Activated CD4-positive, alpha-beta T cell treated with anti-CD3 and anti-CD28 coated beads, Interleukin-2, Interleukin-6, amounts not matched to agents 100 ng/mL and 50 ng/mL, durations not matched to agents 16 hours and 8 hours (primary cell): ENCODE measurements around the gene NCAM1.

Experiments
- DNase-seq: peaks from one replicate; pipeline ENCODE4 v3.0.0-alpha.2; 2020

NCAM1 gene

DNA sequence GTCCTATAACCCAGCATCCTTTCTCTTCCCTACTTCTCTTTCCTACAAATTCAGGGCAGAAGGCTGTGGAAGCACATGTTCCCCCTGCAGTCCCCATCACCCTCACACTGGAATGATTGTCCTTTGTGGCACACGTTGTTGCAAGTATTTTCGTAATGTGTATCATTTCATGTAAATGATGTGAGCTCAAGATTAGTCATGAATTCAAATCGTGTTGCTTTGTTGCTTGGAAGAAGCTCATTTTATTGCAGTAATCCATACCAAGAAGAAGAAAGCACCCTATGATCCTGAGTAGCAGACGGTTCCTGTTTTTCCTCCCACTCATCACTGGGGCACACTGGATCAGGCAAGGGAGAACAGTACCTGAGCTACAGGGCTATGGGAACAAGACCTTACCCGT lies 173.4 kb downstream of the NCAM1 start:
- no peak for DNase-seq

DNA sequence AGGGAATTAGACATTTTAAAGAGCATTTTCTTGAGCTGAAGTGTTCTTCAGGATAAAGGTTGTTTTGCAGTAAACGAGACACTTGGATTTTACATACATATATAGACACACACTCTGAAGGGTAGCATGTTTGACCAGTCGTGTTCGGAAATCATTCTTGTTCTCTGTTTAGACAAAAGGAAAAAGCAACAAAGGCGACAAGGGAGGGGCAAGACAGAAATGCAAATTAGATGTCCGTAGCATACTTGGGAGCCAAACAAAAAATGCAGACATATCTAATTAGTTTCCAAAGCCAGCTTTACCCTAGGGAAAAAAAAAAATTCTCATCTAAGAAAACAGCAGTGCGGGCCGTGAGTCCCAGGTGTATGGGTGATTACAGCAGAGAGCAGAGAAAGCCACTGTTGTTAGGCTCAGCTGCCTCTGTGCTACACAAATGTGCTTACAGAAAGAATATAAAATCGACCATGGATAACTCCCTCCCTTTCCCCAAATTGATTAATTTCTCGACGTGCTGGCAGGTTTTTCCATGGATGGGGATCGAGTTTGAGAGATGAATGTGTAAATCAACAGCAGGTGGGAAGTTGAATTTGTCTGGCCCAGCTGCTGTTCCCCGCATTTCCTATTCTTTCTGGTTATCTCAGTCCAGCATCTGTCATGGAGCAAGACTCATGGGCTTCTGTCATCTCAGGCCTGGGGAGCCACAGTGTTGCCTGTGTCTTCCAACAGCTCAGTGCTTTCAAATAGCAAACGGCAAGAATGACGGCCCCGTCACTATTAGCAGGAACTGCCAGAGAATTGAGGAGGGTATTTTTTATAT lies 176.7 kb downstream of the NCAM1 start:
- DNase-seq: no peak

DNA sequence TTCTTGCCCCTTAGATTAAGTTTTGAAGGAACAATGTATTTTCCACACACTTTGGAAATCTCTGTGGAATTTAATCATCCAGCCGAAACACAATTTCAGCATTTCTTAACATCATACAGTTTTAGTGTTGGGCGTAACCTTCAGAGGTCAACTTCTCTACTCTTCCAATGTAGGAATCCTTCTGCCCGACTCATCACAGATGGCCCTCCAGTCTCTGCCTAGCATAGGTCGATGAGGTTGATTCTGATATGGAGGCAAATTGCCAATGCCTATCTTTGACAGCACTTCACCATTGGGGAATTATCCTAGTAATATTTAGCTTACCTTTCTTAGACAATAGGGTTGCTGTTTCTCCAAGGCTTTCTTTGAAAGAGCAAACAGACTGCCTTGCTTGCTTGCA lies 177.5 kb downstream of the NCAM1 start:
- no peak for DNase-seq

DNA sequence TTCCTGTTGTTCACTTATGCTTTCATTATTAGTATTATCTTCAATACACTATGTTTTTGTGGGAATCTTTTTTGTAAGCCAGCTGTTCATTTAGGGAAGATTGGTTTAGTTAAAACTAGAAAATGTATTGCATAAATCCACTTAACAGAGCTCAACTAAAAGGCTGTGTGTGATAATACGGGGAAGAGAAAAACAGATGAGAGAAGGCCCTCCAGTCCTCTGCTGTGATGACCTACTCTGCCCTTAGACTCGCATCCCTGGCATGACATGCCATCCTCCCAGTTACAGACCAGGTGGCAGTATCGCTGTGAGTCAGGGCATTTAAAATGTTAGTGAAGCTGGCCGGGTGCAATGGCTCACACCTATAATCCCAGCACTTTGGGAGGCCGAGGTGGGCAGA lies 179.8 kb downstream of the NCAM1 start:
- no peak for DNase-seq

DNA sequence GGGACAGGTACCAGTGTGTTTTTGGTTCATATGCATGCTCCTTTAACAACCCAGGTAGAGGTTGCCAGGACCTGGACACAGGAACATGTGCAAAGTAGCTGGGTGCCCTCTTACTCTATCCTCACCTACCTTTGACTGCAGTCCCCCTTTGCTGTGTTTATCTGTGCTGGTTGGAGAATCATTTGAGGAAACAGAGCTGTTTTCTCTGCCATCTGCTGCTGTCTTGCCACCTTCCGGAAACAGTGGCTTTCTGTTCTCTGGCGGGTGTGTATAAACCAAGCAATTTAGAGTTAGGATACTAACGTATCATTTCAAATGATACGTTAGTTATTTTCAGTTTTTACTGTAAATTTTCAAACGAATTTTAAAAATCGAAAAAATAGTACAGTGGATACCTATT lies 181.3 kb downstream of the NCAM1 start:
- no peak for DNase-seq

DNA sequence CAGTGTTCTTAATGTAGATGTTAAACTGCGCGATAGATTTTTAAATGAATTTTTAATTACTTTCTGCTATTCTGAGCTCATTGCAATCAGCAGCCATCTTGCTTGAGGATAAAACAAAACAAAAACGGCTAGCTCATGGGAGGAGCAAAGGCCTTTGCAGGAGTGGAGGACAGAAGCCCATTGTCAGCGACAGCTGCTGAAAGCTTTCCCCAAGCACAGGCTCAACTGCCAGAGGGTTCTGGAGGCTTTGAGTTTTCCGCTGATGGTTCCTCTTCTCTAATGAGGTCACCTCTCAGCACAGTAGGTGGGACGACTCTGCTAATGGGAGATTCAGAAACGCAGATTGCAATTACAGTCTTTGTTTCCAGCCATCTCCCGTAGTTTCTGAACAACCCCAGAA lies 186.0 kb downstream of the NCAM1 start:
- DNase-seq: no peak

DNA sequence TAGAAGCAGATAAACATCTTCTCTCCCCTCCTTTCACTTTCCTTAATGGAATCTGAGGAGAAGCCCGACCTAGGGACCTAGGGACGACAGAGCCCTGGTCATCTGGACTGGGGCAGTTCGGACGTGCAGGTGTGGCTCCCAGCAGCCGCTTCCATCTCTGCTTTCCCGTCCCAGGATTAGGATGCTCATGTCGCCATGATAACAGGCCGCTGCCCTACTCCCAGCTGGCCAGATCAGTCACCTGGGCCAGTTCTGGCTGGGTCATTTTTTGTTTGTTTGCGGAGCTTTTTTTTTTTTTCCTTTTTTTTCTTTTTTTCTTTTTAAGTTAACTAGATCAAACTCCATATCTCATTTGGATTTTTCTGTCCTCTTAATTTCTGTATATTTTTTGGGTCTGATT lies 186.9 kb downstream of the NCAM1 start:
- DNase-seq: no peak

DNA sequence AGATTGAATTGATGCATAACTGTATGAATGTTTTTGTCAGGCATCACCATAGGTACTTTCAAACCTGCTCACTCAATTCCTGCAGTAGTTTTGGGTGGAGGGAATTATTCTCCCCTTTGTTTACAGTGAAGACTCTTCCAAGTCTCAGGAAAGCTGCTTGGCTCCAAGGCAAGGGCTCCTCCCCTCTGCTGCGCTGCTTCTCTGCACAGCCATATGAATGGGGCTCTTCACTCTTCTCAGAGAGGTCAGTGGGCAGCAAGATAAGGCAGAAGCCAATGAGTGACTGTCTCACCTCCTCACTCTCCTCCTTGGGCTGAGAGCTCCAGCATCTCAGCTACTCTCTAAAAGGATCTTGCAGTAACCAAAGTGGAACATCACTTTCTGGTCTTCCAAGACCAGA lies 187.4 kb downstream of the NCAM1 start:
- no peak for DNase-seq

DNA sequence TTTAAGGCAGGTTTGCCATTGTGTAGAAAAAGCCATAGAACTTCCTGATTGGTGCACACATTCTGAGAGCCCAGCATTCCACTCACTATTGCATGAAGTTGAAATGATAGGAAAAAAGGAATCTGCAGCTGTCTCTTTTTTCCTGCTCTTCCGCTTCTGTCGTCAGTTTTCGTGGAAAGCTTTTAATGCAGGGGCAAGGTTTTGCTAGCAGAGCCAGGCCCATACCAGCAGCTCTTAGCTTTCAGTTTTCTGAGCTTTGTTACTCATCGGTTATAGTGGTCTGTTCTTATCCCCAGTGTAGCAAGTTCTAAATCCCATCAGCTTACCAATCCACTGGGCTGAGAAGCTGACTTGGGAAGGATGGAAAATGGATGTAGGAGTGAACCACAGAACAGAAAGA lies 190.3 kb downstream of the NCAM1 start:
- DNase-seq: no peak

DNA sequence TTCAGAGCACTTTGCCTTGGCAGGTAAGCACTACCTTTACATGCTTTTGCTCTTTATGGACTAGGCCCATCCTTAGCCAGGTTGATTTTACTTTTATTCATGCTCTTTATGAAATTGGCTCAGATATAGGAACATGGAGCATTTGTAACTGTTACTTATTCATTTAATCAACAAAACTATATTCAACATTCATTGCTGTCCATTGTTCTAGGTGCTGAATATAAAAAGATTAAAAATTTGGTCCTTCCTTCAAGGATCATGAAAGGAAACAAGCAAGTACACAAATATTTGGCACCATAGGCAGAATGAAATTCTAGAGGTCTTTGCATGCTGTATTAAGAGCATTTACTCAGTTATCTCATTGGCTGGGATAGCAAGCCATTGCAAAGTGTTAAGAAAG lies 191.3 kb downstream of the NCAM1 start:
- DNase-seq: no peak

DNA sequence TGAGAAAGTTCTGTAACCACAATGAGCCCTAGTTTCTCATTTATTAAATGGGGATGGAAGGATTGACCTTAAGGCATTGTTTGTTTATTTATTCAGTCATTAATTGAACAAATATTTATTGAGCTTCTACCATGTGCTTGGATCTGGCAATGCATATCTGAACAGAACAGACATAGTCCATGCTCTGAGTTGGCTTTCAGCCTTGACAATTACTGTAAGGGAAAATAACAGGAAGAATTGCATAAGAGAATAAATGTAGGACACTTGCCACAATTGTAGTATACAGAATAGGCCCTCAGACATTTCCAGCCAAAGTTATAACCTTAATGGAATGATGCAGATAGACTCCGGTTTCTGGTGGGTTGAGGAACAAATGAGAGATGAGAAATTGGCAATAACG lies 192.6 kb downstream of the NCAM1 start:
- no peak for DNase-seq

DNA sequence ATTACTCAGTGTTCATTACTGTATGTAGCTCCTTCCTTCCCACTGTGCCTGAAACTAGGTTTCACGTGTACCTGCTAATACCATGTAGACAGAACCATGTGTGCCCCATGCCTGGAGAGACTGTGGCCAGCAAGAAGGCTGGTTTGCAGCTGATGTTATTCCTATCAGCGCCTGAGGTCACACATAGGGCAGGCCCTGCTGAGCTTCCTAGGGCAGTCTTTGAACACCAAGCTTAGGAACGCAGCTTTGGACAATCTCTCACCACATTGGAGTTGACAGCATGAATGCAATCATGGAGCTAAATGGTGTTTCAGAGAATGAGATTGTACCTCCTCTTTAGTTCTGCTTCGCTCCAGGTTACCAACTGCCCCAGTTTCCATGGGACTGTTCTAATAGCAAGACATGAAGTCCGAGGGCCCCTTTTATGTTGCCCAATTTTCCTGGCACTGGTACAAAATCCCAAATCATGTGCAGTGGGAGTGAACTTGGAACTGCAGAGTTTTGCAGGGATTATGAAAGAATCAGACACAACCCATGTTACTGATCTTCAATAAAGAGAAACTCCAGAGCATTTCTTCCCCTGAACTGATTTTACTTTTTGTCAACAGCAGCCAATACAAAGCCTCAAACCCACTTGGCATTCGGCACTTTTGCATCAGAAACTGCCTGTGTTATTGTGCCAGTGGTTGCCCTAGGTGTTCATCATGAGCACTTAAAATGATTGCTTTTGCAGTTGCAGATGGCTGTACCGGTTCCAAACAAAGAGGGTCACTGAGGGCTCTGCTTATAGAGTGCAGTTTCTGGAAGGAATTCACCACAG lies 199.0 kb downstream of the NCAM1 start:
- DNase-seq: no peak

DNA sequence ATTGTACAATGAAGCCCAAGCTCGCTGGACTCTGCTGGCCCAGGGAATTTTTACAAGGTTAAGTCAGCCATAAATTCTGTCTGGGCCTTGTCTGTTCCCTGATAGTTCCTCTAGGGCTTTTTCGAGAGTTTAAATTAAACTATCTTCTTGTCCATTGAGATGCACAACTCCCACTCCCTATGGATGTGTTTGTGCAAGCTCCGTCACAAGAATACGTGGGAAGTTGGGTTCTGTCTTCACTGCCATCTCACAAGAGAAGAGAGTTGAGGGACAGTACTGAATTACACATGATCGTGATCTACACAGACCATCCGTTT lies 199.5 kb downstream of the NCAM1 start:
- no peak for DNase-seq

DNA sequence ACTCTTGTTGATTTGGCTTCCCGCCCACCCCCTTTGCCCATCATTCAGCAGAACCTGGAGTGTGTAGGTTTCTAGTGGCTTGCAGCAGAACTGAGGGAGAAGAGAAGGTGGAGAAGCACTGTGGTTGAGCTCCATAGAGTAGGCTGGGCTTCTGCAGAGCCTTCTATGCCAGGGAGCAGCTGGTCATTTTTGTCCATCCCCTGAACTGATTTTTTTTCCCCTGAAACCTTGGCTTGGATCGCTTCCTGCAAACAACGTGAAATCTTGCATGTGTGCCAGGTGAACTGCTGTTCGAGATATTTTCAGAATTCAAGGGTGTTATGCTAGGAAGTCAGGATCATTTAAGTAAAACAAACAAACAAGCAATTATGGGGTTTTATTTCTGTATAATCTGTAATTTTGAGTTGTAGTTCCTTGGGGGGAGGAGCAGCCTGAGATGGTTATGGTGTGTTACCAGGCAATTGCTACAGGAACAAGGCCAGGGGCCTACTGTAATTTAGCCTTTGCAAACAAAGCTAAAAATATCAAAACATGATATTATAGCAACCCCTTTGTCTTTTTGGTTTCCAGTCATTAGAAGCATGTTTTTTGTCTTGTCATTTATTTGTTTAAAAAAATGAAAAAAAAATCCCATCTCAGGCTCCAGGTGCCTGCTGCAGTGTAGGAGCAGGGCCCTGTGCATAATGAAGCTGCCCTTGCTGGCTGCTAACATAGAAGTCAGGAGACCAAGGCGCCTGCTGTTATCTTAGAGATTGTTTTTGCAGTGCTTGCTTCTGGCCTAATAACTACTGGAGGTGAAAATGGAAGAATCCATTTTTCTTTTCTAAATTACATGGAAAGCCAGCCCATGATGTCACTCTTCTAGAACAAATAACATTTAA lies 200.7 kb downstream of the NCAM1 start:
- no peak for DNase-seq

DNA sequence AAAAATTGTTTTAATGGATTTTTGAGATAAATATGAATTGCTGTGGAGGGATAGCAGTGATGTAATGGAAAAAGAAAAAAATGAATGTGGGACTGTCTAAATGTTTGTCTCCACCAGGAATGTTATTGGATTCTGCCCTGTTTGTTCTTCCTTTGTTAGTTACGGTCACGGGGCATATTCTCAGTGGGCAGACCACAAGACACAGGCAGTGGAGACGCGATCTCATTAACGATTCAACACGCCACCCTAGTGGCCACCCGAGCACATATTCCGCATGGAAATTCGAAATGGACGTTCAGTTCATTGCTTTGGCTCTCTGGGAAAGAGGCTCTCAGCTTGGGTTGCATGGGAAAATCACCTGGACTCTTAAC lies 201.4 kb downstream of the NCAM1 start:
- DNase-seq: no peak

DNA sequence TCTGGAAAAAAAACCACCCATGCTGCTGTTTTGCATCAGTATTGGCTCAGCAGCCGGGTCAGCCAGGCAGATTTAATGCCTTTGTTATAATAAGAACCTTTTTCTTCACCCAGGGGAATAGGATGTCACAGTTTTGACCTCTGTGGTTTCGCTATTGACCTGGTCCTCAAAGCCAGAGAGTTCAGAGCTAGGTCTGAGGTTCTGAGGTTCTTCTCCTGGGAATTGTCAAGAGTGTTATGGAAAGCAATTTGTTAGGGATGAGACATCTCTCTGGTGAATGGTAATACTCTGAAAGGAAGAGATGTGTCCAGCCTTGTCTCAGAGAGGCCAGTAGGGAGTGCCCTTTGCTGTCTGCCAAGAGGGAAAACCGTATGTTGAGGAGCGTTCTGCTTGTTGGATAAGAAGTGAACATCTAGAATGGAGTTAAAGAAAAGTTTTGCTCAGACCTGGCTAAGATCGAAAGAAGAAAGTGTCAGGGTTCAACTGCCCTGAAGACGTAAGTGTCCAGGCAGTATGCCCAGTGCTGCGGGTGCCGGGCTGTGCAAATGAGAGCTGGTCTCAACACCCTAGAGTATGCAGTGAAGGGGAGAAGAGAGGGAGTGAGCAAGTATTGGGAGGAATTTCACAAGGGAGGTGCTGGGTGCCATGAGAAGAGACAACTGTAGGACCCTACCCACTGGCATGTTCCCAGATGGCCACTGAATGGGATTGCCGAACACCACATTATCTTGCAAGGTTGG lies 202.2 kb downstream of the NCAM1 start:
- DNase-seq: no peak

DNA sequence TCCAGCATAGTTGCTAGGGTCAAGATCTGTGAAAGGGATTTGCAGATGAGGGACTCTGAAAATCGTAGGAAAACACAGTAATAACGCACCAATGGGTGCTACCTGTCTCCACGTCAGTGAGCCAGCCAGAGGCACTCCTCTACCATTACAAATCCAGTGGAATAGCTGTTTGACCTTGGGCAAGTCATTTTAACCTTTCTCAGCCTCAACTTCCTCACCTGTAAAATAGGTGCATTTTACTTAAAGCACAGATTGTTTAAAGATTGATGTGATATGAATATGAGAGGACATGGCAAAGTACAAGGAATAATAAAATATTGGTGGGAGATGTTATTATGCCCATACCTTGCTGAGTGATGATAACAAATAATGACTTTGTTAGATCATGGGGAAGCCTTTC lies 205.1 kb downstream of the NCAM1 start:
- no peak for DNase-seq

DNA sequence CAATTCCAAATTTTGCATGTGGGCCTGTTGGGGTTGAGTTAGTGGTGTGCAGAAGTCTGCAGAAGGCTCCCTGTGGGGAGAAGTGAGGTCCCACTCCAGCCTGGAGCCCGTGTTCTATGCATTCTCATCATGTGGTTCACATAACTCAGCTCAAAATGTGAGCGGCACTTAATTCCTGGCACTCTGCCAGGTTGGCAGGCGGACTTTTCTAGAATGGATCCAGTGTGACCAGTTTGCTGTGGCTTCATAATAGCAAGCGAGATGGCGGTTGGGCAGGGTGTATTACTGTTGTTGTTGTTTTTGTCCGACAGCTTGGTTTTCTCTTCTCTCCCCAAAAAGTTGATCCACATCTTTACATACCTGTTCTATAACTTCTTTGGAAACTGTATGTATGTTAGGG lies 206.4 kb downstream of the NCAM1 start:
- DNase-seq: no peak

DNA sequence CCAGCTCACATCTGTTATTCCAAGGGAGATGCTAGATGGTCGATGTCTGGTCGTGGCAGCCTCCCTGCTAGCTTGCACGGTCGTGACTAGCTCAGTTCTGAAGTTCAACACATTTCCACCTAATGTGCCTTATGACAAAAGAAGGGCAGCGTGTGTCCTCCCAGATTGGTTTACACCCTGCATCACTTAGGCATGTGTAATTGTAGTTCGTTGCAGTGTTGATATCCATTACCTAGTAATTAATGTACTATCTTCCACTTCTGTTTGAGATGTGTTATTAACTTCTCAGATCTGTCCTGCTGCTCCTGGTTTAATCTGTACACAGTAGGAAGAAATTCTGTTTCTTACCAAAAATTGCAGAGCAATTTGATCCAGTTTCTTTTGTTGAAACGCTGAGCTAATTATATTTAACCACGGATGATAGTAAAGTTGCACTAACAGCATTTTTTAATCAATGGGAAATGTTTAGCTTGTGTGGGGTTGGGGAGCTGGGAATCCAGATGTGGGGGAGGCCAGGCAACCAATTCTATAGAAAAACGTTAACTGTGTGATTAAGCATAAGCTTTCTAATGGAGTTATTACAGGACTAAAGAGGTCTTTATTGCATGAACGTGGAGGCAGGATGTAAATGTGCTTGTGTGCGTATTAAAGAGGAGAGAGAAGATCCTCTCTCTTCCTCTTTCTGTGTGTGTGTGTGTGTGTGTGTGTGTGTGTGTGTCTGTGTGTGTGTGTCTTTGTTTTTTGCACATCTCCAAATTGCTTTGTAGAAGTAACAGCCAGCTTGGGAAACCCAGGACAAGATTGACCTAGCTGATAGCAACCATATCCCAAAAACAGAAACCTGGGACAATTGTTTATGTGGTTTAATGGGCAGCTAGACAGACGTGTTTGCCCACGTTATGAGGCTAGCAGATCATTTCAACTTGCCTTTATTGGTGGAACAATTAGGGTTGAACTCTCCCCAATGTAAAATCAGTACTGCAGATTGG lies 207.4 kb downstream of the NCAM1 start:
- no peak for DNase-seq

DNA sequence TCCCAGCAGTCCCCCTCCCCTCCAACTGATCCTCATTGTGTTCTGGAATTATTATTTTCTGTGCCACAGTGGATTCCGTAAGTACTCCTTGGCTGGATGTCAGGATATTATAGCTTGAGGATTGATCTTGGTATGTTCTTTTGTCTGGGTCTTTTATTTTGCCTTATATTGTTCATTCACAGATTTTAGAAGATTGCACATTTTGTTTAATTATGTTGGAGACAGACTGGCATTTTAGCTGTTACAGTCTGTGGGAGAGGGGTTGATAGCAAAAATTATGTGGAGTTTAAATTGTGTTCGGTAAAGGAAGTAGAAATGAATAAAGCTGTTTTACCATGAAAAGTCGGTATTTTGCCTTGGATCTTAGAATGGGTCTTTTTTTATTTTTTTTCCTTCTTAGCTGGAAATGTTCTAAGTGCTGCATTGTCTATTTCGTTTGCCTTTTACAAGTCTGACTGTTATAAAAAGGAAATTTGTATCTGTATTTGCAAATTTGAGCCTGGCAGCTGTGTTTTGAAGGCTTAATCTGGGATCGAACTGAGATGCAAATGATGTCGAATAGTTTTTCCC lies 211.2 kb downstream of the NCAM1 start:
- DNase-seq: no peak

DNA sequence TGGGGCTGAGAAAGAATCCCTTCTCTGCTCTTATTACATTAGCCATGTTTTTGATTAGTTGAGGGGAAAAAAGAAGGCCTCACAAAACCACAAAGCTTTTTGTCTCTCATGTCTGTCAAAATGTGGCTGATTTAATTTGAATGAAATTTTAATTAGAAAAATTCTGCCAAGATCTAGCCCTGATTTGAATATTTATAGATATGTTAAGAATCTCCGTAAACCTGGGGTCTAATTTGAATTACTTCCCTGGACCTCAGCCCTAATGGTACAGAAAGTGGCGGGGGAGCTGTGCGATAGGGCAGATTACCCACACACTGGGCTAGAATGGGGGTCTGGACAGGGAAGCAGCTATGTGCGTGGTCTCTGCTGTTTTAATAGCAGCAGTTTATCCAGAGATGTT lies 211.9 kb downstream of the NCAM1 start:
- no peak for DNase-seq
